Lower leg skin (tissue), 4 donors: ENCODE data around the gene PEAK1. TPM values are rescaled to one million over a fixed set of nuclear protein-coding genes. Genes with fewer than 3 reads are reported as not detected.

Experiments
- DNase-seq, 2 donors: peaks; one replicate each; pipeline ENCODE4 v3.0.0-alpha.2; 2019; ENCODE audit warnings: low spot score in 2 of 2
- H3K4me3 ChIP-seq: fragments of 200-600 bp; sonication (generic); 2 replicates; pipeline ENCODE4 v1.5.1; 2017; ENCODE audit warnings: mild to moderate bottlenecking, low read depth; ENCODE audit not compliant: poor library complexity, severe bottlenecking
- CTCF ChIP-seq, 3 donors: fragments of 450-650 bp; IDR thresholded peaks; one replicate each; pipeline ENCODE4 v1.5.1; 2016; ENCODE audit warnings: antibody characterized with exemption in 3 of 3, mild to moderate bottlenecking in 3 of 3, moderate library complexity in 2 of 3
- POLR2A ChIP-seq, 2 donors: fragments of 450-650 bp; IDR thresholded peaks; one replicate each; pipeline ENCODE4 v1.6.1; 2016 to 2017; ENCODE audit warnings: antibody characterized with exemption in 2 of 2, mild to moderate bottlenecking in 1 of 2, moderate library complexity in 1 of 2
- WGBS, 2 donors: methylation state at CpG; one replicate each; pipeline ENCODE4 v1.1.5; 2018; 5-methylcytosine and 5-hydroxymethylcytosine counted together
- intact Hi-C: fragments of 100-400 bp; cut with DNase I; formaldehyde crosslinking; loops from one replicate; pipeline ENCODE4 v1.15.0; 2023; ENCODE audit warnings: low total_unique reads
- total RNA-seq, 4 donors: library from RNA; depleted of rRNA; stranded (reverse); fragments of >200 nt; gene quantifications; one replicate each; pipeline ENCODE4 v1.1.0, GENCODE V29; 2016

Gene PEAK1
- total RNA-seq, 4 donors from 2014 or later, result 23.4 to 38.2 (median 31.0) TPM

- intact Hi-C loops, result no loop called here
- 96 to 98% methylated on average over 3 of the region's 3 CpGs for WGBS, 2 donors
- TF ChIP-seq CTCF (IDR thresholded peaks at IDR 0.05) (no peak), POLR2A (IDR thresholded peaks at IDR 0.05) (no peak)
- DNase-seq, result no peak
- H3K4me3 ChIP-seq, result no peak overlapping the region
Observed at GRCh38 chr15:77355321-77355720, 64.6 kb downstream of the PEAK1 start.

GRCh38 chr15:77354063-77354462, 65.8 kb downstream of the PEAK1 start:
- no peak for DNase-seq
- no peak overlapping the region for H3K4me3 ChIP-seq
- intact Hi-C loops, result no loop called here
- no peak for TF ChIP-seq CTCF (IDR thresholded peaks at IDR 0.05)
- no peak for TF ChIP-seq POLR2A (IDR thresholded peaks at IDR 0.05)

GRCh38 chr15:77352887-77353286, 67.0 kb downstream of the PEAK1 start:
- DNase-seq, result no peak
- no peak overlapping the region for H3K4me3 ChIP-seq
- TF ChIP-seq POLR2A (IDR thresholded peaks at IDR 0.05) (no peak), CTCF (IDR thresholded peaks at IDR 0.05) (no peak)
- WGBS, 2 donors, result 55 to 66% methylated on average over 4 of the region's 4 CpGs
- intact Hi-C loops, result no loop called here

- DNase-seq, result no peak
- intact Hi-C loops, result no loop called here
- WGBS, 2 donors, result 97 to 98% methylated on average over 1 of the region's 1 CpG
- TF ChIP-seq POLR2A (IDR thresholded peaks at IDR 0.05), result no peak
- TF ChIP-seq CTCF (IDR thresholded peaks at IDR 0.05), result no peak
- H3K4me3 ChIP-seq, result no peak overlapping the region
Observed at GRCh38 chr15:77350792-77351191, 69.1 kb downstream of the PEAK1 start.

GRCh38 chr15:77349666-77350065, 70.2 kb downstream of the PEAK1 start:
- 64 to 75% methylated on average over 2 of the region's 2 CpGs for WGBS, 2 donors
- no peak for DNase-seq
- TF ChIP-seq POLR2A (IDR thresholded peaks at IDR 0.05) (no peak), CTCF (IDR thresholded peaks at IDR 0.05) (no peak)

GRCh38 chr15:77348511-77348910, 71.4 kb downstream of the PEAK1 start:
- 93 to 96% methylated on average over 4 of the region's 4 CpGs for WGBS, 2 donors
- TF ChIP-seq POLR2A (IDR thresholded peaks at IDR 0.05) (no peak), CTCF (IDR thresholded peaks at IDR 0.05) (no peak)
- no peak overlapping the region for H3K4me3 ChIP-seq
- no peak for DNase-seq
- intact Hi-C loops, result no loop called here

More at GRCh38 chr15:77349666-77350065, 70.2 kb downstream of the PEAK1 start:
- no peak overlapping the region for H3K4me3 ChIP-seq
- intact Hi-C loops, result no loop called here
